Ovary (tissue), 9 donors: Measurements from ENCODE around the gene S100A5. TPM values are rescaled to one million over a fixed set of nuclear protein-coding genes. Genes with fewer than 3 reads are reported as not detected.
A peak's percentile ranks its signal among the peaks of the same experiment; 100 is the strongest.

Experiments
- DNase-seq, 5 donors: peaks; one replicate each; pipeline ENCODE4 v3.0.0-alpha.2; 2019 to 2020
- H3K27ac ChIP-seq, 2 donors: fragments of 200-600 bp; one replicate each; pipeline versions ENCODE4 v1.5.1 to v1.8.0; 2019 to 2022
- H3K27me3 ChIP-seq: fragments of 200-600 bp; one replicate; pipeline ENCODE4 v1.8.0; 2022
- H3K36me3 ChIP-seq: fragments of 200-600 bp; sonication (generic); one replicate; pipeline ENCODE4 v1.5.1; 2019
- H3K4me1 ChIP-seq: one replicate; pipeline ENCODE4 v1.8.1; 2013; ENCODE audit warnings: mild to moderate bottlenecking, moderate library complexity; ENCODE audit not compliant: insufficient read depth
- H3K4me3 ChIP-seq: fragments of 200-600 bp; sonication (generic); one replicate; pipeline ENCODE4 v1.5.1; 2017
- H3K9me3 ChIP-seq, 2 donors: fragments of 200-600 bp in 1 of 2; sonication (generic) in 1 of 2; one replicate each; pipeline versions ENCODE4 v1.5.1 to v1.8.1; 2013 to 2019; ENCODE audit warnings: mild to moderate bottlenecking in 1 of 2, moderate library complexity in 1 of 2
- EP300 ChIP-seq: sonication (generic); formaldehyde crosslinking; IDR thresholded peaks from one replicate; pipeline ENCODE4 v1.6.1; 2017; ENCODE audit warnings: antibody characterized with exemption
- POLR2A ChIP-seq: fragments of 450-650 bp; IDR thresholded peaks from one replicate; pipeline ENCODE4 v1.6.1; 2017; ENCODE audit warnings: antibody characterized with exemption, mild to moderate bottlenecking, moderate library complexity
- WGBS, 3 donors: extraction: QIAGEN DNeasy Blood & Tissue Kit in 1 of 3; methylation state at CpG; one replicate each; pipeline versions ENCODE4 v1.1.5 to v1.1.7; 2013 to 2017; 5-methylcytosine and 5-hydroxymethylcytosine counted together
- intact Hi-C, 4 donors: fragments of 100-400 bp; cut with DNase I; formaldehyde crosslinking; loops; one replicate each; pipeline versions ENCODE4 v1.11.0 to v1.15.1; 2022 to 2023
- polyA plus RNA-seq, 2 donors: library from polyadenylated mRNA; stranded (reverse); fragments of 200-250 nt in 1 of 2; fragments of 350-450 nt in 1 of 2; fragmentation: Illumina TruSeq in 1 of 2; extraction: RNeasy Lipid Tissue Mini Kit (QIAGEN cat#74804) in 1 of 2; gene quantifications; one replicate each; pipeline ENCODE4 v1.2.3, GENCODE V29; 2013 to 2014
- total RNA-seq, 7 donors: library from RNA; depleted of rRNA in 2 of 7; stranded (reverse); fragments of >200 nt in 2 of 7; fragmentation: NEBNext Ultra II Directional in 3 of 7; extraction: Animal tissue kit (Norgen Biotek cat#: 25700) in 3 of 7; gene quantifications; one replicate each; pipeline versions ENCODE4 v1.1.0 to v1.2.4, GENCODE V29; 2016 to 2023
- TF ChIP-seq, protein P1 (sequence below), 3 donors: fragments of 450-650 bp in 2 of 3; fragments of 200-600 bp in 1 of 3; IDR thresholded peaks; one replicate each; pipeline versions ENCODE4 v1.5.1 to v1.8.0; 2016 to 2022; ENCODE audit warnings: antibody characterized with exemption in 3 of 3, mild to moderate bottlenecking in 1 of 3
- donor health status: DM: no; HTN: no; CAD: no; lungs with moderate emphysema.
- donor health status: DM: no; HTN: no; CAD: no.
- donor health status: Bipolar disorder and iron deficiency.
- donor health status: DM: yes; HTN: yes; CAD: no.
- donor health status: DM: no; HTN: no; CAD: no.
- donor health status: DM: yes; HTN: yes; CAD: no.

The S100A5 gene
- total and polyA plus RNA-seq, 9 donors, result not detected

DNA sequence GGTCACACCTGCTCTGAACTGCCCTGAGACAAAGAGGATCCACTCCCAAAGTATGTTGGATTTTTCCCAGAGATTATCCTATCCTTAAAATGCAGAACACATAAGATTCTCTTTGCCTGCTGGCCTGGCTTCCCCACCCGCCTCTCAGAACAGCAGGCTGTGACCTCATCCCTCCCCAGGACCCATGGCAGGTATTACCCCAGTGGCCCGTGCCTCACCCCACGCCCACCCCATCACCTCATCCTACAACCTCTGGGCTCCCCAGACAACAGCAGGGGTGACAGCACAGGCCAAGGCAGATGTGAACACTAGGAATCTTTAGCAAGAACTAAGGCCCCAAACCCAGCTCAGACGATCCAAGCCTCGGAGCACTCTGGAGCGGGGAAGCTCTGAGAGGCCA, 45.2 kb downstream of the S100A5 start:
- Histone ChIP-seq H3K36me3 (no peaks in the 10 kb centered on the region), H3K27ac (no peak overlapping the region)
- intact Hi-C loops, result loop anchor here in 3 of 4 donors (5.0 to 10.0 kb wide), 3 partner anchors 138 to 148 kb away; partner anchors contain the start of genes S100A9 (in 2 of the 3) and PGLYRP4 (in 1 of the 3)

DNA sequence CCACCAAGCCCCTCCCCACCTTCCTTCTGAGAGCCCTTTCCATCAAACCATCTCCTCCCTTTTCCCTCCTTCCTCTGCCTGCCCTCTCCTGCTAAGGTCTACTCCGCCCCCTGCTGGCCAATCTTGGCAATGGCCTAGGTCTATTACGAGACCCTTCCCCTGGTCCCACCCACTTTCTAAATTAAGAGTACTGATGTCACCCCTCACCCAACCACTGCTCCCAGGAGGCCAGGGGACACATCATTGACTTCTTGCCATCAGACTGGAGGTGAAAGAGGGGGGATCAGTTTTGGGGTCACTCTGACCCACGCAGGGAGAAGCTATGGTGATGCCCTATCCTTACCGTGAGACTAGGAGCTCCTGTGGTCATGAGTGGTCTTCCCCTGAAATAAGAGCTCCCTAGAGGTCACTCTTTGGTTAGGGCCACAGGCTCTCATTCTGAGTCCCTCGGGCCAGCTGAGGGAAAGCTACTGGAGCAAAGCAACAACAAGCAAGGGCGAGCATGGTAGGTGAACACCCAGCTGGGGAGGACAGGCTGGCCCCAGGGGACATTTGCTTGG, 45.7 kb downstream of the S100A5 start:
- no peaks in the 10 kb centered on the region for H3K36me3 ChIP-seq

More for the DNA sequence above, 45.2 kb downstream of the S100A5 start:
- DNase-seq, result no peak
- Histone ChIP-seq H3K4me1 (peaks cover 10% of the 10 kb centered on the region), H3K4me3 (no peak overlapping the region), H3K9me3 (no peaks in the 10 kb centered on the region), H3K27me3 (no peaks in the 10 kb centered on the region)
- WGBS, 3 donors, result 55 to 61% (median 59%) methylated on average over 6 of the region's 6 CpGs
- TF ChIP-seq EP300 (no peak), POLR2A (no peak)
- TF ChIP-seq, protein P1, sequence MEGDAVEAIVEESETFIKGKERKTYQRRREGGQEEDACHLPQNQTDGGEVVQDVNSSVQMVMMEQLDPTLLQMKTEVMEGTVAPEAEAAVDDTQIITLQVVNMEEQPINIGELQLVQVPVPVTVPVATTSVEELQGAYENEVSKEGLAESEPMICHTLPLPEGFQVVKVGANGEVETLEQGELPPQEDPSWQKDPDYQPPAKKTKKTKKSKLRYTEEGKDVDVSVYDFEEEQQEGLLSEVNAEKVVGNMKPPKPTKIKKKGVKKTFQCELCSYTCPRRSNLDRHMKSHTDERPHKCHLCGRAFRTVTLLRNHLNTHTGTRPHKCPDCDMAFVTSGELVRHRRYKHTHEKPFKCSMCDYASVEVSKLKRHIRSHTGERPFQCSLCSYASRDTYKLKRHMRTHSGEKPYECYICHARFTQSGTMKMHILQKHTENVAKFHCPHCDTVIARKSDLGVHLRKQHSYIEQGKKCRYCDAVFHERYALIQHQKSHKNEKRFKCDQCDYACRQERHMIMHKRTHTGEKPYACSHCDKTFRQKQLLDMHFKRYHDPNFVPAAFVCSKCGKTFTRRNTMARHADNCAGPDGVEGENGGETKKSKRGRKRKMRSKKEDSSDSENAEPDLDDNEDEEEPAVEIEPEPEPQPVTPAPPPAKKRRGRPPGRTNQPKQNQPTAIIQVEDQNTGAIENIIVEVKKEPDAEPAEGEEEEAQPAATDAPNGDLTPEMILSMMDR (IDR thresholded peaks at IDR 0.05), result no peak

DNA sequence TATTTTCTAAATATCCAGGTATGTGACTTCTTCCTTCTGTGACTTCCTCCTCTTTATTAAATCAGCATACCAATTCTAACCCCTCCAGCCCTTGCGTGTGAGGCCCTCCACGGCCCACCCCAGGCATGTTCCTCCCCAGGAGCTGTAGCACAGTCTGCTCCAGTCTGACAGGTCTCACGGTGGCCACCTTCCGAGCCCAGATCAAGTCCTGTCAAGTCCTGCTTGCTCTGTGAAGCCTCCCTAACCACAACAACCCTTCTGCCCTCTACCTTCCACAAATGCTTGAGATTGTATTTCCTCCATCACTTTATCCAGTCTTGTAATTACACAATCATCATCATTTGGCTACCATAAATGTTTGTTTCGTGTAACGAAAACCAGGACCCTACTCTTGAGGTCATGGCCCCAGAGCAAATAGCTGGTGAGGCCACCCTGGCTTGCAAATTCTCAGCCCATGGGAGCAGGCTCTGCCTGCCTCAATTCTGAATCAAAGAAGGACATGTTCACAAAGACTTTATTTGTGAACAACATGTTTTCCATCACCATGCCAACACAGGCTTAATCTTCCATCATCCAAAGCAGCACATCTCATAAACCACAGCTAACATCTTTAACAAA, 47.3 kb downstream of the S100A5 start:
- Histone ChIP-seq H3K36me3 (no peaks in the 10 kb centered on the region), H3K27ac (no peak overlapping the region), H3K4me3 (no peak overlapping the region), H3K27me3 (no peaks in the 10 kb centered on the region), H3K4me1 (peaks cover 8% of the 10 kb centered on the region), H3K9me3 (no peaks in the 10 kb centered on the region)
- intact Hi-C loops, result loop anchor here in 3 of 4 donors (5.0 to 10.0 kb wide), 3 partner anchors 136 to 141 kb away; partner anchors contain the start of gene S100A9 (in 2 of the 3)
- 78 to 88% (median 86%) methylated on average over 6 of the region's 6 CpGs for WGBS, 3 donors
- no peak for DNase-seq
- TF ChIP-seq POLR2A (no peak), EP300 (no peak)
- TF ChIP-seq, protein P1 (IDR thresholded peaks at IDR 0.05), result no peak

More for the DNA sequence above, 45.7 kb downstream of the S100A5 start:
- Histone ChIP-seq H3K4me1 (peaks cover 10% of the 10 kb centered on the region), H3K27ac (no peak overlapping the region), H3K27me3 (no peaks in the 10 kb centered on the region), H3K4me3 (no peak overlapping the region), H3K9me3 (no peaks in the 10 kb centered on the region)
- 42 to 51% (median 45%) methylated on average over 6 of the region's 6 CpGs for WGBS, 3 donors
- intact Hi-C loops, result loop anchor here (5.0 to 10.0 kb wide), 4 partner anchors 138 to 148 kb away; partner anchors contain the start of genes S100A9 (in 3 of the 4) and PGLYRP4 (in 1 of the 4)
- no peak for TF ChIP-seq POLR2A
- TF ChIP-seq, protein P1 (IDR thresholded peaks at IDR 0.05), result peak; percentile 50 to 81 (median 78)
- peak; percentile 71 to 85 (median 79) for DNase-seq

DNA sequence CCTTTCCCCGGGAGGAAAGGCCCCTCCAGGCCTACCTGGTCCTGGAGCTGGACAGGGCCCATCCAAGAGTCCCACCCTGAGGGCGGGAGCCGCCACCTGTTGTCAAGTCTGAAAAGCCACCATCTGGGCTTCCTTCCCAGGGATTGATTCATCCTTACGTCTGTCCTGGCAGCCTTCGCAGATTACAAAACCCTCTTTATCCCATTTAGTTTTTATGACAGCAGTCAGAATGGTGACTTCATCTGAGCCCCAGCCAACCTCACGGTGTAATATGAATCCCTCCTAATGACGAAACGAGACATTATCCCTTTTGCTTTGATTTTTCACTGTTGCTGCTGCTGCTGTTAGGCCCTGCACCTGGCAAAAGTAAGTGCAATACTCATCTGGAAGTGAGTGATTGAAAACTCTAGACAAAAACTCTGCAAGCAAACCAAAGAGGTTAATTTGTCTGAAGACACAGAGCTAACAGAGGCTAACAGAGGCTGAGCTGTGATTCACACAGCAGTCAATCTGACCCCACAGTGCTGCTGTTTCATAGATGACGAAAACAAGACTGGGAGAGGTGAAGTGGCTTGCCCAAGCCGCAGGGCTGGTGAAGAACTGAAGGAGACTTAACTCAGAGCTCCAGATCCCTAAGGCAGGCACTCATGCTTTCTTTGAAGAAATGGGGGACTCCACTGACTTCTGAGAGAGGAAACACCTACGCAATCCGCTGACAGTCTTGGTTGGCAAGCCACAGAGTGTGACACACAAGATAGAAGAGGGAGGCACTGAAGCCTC, 50.3 kb downstream of the S100A5 start:
- no peak overlapping the region for H3K27ac ChIP-seq
- TF ChIP-seq POLR2A, result no peak
- TF ChIP-seq, protein P1 (IDR thresholded peaks at IDR 0.05), result no peak
- TF ChIP-seq EP300, result no peak
- 52 to 56% (median 56%) methylated on average over 12 of the region's 12 CpGs for WGBS, 3 donors
- H3K27me3 ChIP-seq, result no peaks in the 10 kb centered on the region
- peaks cover 4% of the 10 kb centered on the region for H3K4me1 ChIP-seq
- H3K36me3 ChIP-seq, result no peaks in the 10 kb centered on the region
- no peaks in the 10 kb centered on the region for H3K9me3 ChIP-seq
- H3K4me3 ChIP-seq, result no peak overlapping the region
- intact Hi-C loops, result loop anchor here in 3 of 4 donors (5.0 to 10.0 kb wide), 3 partner anchors 133 to 138 kb away; partner anchors contain the start of gene S100A9 (in 2 of the 3)
- DNase-seq, result peak in 4 of 5 donors; percentile 46 to 88 (median 64)
